HG03460 (cell line): ENCODE measurements around the gene ATP2B2.

Experiments
- ATAC-seq: cut with Tn5 transposase; IDR thresholded peaks from one replicate; pipeline ENCODE4 v1.9.1; 2021; ENCODE audit not compliant: unreplicated experiment

Gene ATP2B2

DNA sequence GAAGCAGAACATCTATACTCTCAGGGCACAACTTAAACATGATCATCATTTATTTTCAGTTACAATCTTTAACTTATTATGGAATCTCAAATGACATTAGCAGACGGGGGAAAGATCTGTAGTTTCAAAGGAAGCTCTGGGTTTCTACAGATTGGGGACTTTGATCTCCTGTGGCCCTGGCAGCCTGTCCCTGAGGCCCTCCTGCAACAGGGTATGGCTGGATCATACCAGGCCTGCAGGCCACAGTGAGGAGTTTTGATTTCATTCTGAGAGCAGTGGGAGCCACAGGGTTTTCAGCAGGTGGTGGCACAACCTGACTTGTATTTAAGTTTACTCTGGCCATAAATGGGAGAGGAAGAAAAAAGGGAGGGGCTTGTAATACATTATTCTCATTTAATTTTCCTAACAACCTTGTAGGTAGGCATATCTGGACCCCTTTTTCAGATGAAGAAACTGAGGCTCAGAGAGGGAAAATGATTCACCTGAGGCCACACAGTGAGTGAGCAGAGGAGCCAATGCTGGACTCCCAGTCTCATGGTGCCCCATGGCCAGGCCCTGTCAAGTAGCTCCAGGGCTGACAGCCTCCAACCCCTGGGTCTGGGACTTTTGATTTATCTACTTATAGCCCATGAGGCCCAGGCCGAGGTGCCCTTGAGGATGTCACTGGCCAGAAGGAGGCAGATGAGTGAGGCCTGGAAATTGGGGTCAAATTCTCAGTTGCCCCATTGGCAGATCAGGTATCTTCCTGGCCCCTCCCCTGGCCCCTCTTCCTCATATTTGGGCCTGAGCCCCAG is 71.0 kb downstream of the ATP2B2 start:
- no peak for ATAC-seq

DNA sequence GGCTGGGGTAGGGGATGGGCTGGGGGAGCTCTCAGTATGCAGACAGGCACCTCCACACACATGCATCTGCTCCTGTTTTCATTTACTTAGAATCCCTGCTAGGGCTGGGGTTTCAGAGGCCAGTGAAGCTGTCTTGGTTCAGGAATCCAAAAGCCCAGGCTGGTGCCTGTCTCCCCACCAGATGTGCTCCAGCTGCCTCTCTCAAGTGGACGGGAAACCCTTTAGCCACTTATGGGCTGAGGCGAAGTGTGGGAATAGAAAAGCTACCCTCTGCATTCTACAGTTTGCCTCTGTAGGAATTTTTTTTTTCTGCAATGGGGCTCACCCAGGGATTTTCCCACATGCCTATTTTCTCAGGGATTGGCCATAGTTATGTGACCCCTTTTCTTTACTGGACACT is 72.5 kb downstream of the ATP2B2 start:
- no peak for ATAC-seq

DNA sequence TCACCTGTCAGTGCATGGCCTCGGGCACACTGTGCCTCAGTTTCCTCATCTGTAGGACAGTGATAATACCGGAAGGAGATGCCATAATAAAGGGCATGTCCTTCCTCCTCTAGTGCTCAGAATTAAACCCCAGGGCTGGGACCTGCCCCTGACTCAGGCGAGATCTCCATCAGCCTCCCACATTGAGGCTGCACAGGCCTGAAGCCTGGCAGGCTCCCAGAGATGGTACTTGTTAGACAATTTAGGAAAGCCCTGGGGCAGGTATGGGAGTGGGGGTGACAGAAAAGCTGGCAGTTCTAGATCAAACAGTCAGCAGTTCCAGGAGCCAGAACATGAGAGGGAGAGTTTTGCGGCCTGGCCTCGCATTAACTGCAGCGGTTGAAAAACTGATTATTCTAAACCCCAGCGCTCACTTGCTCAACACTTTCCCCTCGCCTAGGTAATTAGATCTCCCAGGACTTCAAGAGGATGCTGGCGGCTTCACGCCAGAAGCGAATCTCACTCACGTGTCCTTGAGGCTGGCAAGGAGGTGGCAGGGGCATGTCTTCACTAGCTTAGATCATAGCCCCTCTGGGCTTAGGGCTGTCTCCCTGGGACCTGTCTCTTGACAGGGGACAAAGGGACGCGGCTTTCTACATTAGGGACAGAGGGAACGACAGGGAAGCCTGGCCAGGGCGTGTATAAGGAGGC is 73.1 kb downstream of the ATP2B2 start:
- no peak for ATAC-seq

DNA sequence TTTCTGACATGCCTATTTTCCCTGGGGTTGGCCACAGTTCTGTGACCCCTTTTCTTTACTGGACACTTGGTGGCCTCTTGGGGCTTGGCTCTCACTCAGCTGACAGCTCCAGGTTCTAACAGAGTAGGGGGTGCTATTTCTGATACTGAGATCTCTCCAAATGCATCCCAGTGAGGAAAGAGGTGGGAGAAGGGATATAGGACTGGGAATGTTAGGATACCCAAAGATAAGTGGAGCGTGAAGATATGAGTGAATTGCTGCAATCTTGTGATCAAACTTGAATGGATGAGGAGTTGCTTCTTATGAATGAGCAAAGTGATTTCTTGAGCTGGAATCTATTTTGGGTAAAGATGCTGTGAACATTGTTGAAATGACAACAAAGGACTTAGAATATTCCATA is 74.6 kb downstream of the ATP2B2 start:
- ATAC-seq = no peak

DNA sequence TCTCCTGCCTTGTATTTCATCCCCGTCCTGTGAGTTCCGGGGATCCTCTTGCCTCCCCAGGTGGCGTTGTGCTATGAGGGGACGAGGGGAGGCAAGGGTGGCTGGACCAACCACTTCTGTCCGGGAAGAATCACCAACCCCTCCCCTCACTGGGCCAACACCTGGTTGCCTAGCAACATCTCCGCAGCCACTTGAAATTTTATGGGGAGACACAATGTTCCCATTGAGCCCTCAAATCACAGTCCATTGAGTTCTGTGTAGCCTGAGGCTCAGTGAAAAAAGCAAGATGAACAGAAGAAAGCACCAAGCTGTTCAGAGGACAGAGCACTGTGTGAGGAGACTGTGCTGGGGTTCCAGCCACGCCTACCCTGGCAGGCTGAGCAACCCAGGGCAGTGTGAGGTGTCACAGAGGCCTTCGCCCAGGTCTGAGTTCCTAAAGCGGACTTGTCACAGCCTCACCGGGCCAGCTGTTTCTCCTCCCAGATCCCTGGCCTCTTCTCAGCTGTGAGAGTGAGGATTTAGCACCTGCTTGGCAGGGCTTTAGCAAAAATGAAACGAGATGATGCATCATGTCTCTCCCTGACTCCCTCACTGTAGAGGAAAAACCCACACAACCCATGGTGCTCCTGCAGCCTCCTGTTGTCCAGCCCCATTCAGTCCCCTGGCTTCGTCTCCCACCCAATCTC is 76.8 kb downstream of the ATP2B2 start:
- ATAC-seq = no peak

DNA sequence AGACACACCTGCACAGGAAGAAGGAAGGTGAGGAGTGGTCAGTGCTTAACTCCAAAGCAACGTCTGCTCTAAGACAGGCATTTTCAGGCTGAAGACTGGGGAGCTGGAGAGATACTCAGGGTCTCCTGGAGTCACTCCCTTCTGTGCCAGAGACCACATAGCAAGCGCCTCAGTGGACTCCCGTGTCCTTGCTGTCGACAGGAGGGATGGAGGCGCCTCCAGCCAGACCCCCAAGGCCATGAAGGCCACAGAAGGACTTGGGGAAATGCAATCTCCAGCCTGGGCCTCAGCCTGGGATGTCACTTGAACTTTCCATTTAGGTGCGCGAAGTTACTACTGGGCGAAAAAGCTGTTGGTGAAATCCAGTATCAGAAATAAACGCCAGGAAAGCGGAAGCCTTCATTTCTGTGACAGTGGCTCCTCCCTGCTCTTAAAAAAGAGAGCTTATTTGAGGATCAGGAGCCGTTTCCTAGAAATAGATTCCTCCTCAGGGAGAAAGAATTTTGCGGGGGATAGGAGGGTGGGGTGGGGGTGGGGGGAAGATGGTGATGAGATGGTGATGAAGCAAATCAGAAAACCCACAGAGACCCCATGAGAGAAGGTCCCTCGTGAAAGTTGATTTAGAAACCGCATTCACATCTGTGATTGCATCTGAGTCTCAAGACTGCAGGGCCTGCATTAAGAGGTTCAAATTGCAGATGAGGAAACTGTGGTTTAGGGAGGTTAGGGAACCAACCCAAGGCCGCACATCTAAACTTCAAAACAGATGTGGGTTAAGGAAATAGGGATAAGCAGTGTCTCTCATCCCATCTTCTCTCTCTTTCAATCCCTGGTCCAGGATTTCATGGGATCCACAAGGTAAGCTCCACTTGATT is 78.8 kb downstream of the ATP2B2 start:
- no peak for ATAC-seq

DNA sequence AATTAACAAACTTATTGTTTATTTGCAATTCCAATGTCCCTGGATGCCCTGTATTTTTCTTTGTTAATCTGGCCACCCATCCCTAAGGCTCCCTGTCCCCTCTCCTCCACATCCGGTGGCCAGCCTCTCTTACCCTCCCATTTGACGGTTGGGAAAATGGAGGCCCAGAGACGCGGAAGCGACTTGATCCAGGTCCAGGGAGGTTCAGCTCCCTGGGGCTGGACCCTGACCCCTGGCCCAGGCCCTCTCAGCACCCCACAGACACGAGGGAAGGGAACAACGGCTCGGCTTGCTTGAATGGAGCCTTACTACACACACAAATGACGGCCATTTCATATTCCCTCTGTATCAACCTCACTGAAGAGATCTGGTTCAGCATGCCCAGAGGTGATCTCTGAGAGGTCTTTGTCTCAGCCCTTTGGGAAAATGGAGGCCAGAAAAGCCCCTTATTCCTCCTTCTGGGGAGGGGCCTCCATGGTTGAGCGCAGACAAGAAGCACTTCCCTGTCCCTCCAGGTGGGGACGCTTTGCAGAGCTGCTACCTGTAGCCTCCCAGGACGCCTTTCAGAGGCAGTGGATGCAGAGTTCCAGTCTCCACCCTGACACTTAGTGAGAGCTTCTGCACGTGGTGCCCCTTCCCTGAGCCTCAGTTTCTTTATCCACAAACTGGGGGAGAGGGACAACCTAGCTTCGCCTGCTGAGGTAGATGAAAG is 82.1 kb downstream of the ATP2B2 start:
- ATAC-seq = no peak

DNA sequence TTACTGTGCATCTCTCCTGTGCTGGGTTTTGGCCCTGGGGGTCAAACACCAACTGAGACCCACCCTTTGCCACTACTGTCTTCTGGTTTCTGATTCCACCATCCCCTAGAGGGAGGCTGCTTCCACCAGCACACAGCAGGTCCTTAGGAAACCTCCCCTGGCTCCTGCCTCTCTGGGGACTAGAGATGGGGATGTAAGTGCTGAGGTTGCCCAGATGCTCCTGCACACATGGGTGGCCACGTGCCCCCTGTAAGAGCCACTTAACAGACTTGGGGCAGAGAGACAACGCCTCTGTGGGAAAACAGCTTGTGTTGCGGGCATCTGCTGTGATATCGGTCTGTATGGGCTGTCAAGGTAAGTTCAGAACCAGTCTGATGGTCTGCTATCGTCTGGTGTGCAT is 83.4 kb downstream of the ATP2B2 start:
- ATAC-seq = no peak

DNA sequence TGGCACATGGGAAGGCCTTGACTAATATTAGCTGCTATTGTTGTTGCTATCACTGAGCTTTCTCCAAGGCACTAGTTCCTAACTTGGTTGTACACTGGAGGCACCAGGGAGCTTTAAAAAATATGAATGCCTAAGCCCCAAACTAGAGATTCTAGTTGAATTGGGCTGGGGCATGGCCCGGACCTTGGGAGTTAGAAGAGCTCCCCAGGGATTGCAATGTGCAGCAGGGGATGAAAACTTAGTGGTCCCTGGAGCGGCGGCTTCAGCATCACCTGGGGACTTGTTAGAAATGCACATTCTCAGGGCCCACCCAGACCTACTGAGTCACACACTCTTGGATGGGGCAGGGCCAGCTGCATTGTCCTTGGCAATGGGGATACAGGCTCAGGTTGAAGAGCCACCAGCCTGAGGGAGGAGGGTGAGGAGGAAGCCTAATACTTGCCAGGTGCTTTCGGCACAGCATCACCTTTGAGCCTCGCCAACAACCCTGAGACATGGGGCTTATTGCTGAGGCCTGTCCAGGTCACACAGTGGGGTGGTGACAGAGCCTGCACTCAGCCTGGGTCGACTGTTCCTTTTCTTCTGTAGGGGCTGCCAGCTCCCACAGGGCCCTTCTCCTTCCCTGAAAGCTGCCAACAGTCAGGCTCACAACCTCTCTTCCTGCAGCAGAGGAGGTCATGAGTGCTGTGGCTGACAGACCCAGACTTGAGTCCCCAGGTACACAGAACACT is 84.5 kb downstream of the ATP2B2 start:
- no peak for ATAC-seq

DNA sequence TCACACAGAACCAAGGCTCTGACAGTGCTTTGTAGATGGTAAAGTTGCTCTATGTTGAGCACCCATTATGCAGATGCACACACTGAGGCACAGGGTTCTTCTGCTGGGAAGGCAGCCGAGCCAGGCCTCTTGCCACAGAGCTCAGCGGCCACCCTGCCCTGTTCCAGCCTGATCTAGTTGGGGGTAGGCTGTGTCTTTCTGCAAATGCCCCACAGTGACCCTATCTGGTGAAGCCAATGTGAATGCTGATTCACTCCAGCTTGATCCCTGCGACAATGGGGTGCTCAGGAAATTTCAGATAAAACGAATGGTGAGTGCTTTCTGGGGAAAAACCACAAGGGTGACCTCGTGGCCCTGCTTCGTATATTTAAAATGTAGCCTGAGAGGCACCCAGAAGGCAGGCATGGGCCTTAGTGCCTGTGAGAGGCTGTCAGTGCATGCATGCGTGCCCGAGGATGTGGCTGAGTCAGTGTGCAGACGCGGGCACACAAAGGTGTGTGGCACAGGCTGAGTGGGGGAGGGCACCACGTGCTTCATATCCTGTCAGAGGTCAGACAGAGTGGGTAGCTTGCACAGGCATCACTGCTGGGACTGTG is 85.7 kb downstream of the ATP2B2 start:
- no peak for ATAC-seq

DNA sequence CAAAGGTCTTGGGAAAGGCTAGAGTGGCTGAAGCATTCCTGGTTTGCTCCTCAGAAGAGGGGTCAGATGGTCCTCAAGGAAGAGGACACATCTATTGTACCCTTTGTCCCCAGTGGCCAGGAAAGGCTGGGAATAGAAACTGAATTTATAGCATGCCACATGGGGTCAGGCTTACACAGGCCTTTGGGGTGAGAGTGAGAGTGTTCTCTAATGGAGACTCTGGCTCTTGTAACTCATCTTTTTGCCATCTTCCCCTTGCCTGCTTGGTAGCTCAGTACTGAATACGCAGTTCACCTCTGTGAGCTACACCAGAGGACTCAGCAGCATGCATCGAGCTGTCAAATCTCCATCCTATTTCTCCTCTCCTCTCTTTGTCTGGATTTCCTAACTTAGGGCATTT is 87.5 kb downstream of the ATP2B2 start:
- no peak for ATAC-seq

DNA sequence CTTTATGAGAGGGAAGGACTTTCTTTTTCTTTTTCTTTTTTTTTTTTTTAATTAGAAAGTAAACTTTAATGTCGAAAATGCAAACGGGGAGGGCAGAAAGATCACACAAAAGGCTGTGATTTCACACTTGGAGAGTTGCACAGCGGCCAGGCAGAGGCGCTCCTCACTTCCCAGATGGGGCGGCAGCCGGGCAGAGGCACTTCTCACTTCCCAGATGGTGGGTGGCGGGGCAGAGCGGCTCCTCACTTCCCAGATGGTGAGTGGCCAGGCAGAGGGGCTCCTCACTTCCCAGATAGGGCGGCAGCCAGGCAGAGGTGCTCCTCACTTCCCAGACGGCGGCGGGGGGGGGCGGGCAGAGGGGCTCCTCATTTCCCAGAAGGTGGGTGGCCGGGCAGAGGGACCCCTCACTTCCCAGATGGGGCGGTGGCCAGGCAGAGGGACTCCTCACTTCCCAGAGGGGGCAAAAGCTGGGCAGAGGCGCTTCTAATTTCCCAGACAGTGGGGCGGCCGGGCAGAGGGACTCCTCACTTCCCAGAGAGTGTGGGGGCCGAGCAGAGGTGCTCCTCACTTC is 88.6 kb downstream of the ATP2B2 start:
- no peak for ATAC-seq

DNA sequence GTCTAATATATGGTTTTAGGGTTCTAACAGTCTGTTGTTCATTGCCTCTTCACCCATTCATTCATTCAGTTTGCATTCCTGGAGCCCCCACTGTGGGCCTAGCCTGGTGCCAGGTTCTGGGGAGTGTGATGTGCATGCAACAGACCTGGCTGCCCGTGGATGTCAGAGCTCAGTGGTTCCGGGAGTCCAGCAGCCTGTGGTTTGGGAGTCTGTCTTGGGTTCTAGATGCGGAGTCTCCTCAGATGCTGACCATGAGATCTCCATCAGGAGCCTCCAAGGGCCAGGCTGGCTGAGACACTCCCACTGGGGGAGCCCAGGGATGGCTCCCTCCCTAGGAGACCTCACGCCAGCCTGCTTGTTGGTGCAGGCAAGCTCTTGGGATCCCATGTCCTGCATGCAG is 92.3 kb downstream of the ATP2B2 start:
- ATAC-seq = no peak

DNA sequence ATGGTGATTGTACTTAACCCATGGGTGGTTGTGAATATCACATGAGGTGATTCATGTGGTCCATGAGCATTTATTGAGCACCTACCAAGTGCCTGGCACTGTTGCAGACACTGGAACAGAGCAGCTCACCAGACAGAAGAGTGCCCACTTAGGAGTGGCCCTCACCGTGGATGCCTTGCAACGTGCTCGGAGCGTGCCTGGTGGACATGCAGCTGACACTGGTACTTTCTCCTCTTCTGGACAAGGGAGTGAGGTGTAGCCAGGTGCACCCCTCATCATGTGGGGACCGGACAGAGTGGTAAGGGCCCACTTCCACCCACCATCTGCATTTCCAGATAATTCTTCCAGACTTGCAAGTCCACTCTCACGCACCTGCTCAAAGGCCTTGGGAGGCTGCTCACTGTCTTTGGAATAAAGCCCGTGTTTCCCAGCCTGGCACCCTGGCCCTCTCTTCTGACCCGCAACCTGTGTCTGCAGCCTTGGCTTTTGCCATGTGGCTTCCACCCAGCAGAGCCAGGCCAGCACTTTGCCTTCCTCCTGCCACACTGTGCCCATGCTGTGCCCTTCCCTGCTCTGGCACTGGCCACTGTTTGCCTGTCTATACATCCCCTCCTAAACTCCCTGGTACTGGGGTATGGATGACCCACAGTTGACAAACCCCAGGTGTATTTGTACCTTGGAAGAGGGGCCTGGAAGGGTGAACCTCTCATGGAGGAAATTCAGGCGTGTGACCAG is 93.6 kb downstream of the ATP2B2 start:
- ATAC-seq = no peak

DNA sequence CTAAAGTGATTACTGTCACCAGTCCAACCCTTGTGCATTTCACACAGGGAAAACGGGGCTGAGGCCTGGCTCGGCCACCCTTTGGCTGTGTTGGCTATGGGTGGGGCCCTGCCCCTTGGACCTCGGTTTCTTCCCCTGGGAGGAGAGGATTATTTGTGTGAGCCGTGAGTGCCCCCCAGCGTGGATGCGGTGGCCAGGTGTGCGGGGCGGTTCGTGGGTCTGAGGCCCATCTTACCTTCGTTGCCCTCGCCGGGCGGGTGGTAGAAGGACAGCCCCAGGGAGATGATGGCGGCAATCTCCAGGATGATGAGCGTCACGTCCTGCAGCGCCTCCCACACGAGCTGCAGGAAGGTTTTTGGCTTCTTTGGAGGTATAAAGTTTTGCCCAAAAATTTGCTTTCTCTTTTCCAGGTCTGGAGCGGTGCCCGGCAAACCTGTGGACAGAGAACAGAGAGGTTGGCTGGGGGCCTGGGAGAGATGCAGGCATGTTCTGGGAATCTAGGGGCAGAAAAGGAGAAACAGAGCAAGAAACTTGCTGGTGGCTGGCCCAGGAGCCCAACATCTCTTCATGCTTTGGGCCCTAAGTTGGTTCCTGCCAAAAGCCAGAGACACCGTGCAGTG is 94.9 kb downstream of the ATP2B2 start:
- no peak for ATAC-seq

DNA sequence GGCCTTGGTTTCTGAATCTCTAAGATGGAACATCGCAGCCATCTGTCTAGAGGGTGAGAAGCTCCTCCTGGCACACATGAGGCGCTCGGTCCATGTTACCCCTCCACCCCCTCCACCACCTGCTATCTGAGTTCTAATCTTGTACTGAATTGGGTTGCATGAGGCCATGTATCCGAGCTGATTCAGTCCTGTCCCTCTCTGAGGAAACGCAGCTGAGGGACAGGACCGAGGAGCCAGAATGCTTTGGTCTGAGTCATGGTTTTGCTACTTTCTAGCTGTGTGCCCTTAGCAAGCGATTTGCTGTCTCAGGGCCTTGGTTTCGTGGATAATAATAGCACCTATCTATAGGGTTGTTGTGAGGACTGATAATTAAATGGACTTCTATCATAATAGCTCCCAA is 96.7 kb downstream of the ATP2B2 start:
- no peak for ATAC-seq

DNA sequence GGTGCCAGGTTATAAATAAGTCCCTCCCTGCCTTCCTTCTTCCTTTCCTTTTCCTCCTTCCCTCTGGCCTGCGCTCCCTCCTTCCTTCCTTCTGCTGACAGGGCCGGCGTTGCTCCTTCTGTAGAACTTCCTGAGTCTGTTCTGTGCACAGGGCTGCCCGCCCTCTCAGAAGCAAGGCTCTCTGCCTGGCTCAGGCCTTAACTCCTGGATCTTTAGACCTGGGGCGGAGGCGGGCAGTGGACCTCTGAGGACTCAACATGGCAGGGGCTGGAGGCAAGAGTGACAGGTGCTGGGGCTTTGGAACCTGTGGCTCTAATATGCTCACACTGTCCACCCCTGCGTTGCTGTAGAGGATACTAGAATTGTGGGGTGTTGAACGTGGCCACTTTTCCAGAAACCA is 98.0 kb downstream of the ATP2B2 start:
- no peak for ATAC-seq

DNA sequence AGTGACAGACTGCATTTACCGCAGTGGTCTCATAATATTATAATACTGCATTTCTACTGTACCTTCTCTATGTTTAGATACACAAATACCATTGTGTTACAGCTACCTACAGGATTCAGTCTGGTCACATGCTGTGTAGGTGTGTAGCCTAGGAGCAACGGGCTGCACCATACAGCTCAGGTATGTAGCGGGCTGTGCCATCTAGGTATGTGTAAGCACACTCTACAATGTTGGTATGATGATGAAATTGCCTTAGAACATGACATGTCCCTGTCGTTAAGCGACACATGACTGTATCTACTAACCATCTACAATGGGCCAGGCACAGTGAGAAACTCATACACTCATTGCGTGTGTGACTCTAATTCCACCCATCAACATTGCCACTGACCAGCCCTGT is 99.0 kb downstream of the ATP2B2 start:
- no peak for ATAC-seq
